Liver (tissue), 3 donors: ENCODE data around the gene ETFDH.

Experiments
- ATF3 ChIP-seq: IDR thresholded peaks from 2 replicates; pipeline ENCODE4 v1.6.1; 2016; ENCODE audit warnings: antibody characterized with exemption
- CTCF ChIP-seq: fragments of 150-350 bp; IDR thresholded peaks from 2 replicates; pipeline ENCODE4 v1.5.1; 2017; ENCODE audit warnings: improper control_type of control experiment, low read depth, low read length; ENCODE audit not compliant: missing input control
- HNF4G ChIP-seq: IDR thresholded peaks from 2 replicates; pipeline ENCODE4 v1.6.1; 2016; ENCODE audit warnings: antibody characterized with exemption
- MAX ChIP-seq: IDR thresholded peaks from 2 replicates; pipeline ENCODE4 v1.6.1; 2016; ENCODE audit warnings: antibody characterized with exemption
- REST ChIP-seq: IDR thresholded peaks from 2 replicates; pipeline ENCODE4 v1.6.1; 2016; ENCODE audit warnings: antibody characterized with exemption, mild to moderate bottlenecking
- TAF1 ChIP-seq: conservative IDR thresholded peaks from 2 replicates; pipeline ENCODE4 v1.6.1; 2016; ENCODE audit warnings: antibody characterized with exemption, mild to moderate bottlenecking
- YY1 ChIP-seq: IDR thresholded peaks from 2 replicates; pipeline ENCODE4 v1.6.1; 2016; ENCODE audit warnings: antibody characterized with exemption, mild to moderate bottlenecking
- ZBTB33 ChIP-seq: IDR thresholded peaks from 2 replicates; pipeline ENCODE4 v1.6.1; 2016; ENCODE audit warnings: antibody characterized with exemption
- donor health status: healthy.
- donor health status: healthy.

- TF ChIP-seq TAF1 (no peak), ZBTB33 (no peak), CTCF (no peak), ATF3 (no peak), YY1 (no peak), MAX (no peak), HNF4G (no peak), REST (no peak)
Observed at GRCh38 chr4:158728236-158728635, 56.1 kb downstream of the ETFDH start.
